H1 (cell line): ENCODE data around the gene ZBTB20. TPM values are rescaled to one million over a fixed set of nuclear protein-coding genes. Genes with fewer than 3 reads are reported as not detected.

Experiments used
- CTCF ChIA-PET: fragments of 300-600 bp; sonication (Branson Sonifier 250); formaldehyde crosslinking; loops from one replicate; lab custom pipeline; 2021; ENCODE audit not compliant: partially characterized antibody; lab: Charles Lee
- POLR2A ChIA-PET: fragments of 300-600 bp; sonication (Branson Sonifier 250); formaldehyde crosslinking; loops from one replicate; lab custom pipeline; 2021; ENCODE audit warnings: inconsistent platforms; ENCODE audit not compliant: partially characterized antibody; lab: Charles Lee
- DNase-seq, 2 experiments: peaks; one replicate each; pipeline versions ENCODE4 v3.0.0 to v3.0.0-alpha.2; 2010 to 2022; ENCODE audit warnings: low spot score in 2 of 2, low read depth in 1 of 2, mixed read lengths in 1 of 2
- FAIRE-seq: peaks from 2 replicates; lab custom pipeline; 2011; peaks lifted over from hg19 to GRCh38; lab: Jason Lieb, UNC
- H2AFZ ChIP-seq: 2 replicates; pipeline ENCODE4 v1.8.1; 2012; ENCODE audit warnings: low read length, inconsistent platforms
- H2AK5ac ChIP-seq: 2 replicates; pipeline ENCODE4 v1.6.1; 2013; ENCODE audit warnings: low read depth, low read length
- H2BK120ac ChIP-seq: replicated peaks from 2 replicates; pipeline ENCODE3; 2013; ENCODE audit warnings: low read depth, low read length, inconsistent platforms
- H2BK12ac ChIP-seq: 2 replicates; pipeline ENCODE4 v1.6.1; 2013; ENCODE audit warnings: low read depth, low read length
- H2BK15ac ChIP-seq: 2 replicates; pipeline ENCODE4 v1.6.1; 2013; ENCODE audit warnings: low read length
- H2BK20ac ChIP-seq: 2 replicates; pipeline ENCODE4 v1.6.1; 2013; ENCODE audit warnings: low read length
- H2BK5ac ChIP-seq: 2 replicates; pipeline ENCODE4 v1.6.1; 2013; ENCODE audit warnings: low read depth, low read length
- H3K14ac ChIP-seq: 2 replicates; pipeline ENCODE4 v1.6.1; 2013; ENCODE audit warnings: inconsistent platforms; ENCODE audit not compliant: insufficient read length
- H3K18ac ChIP-seq: 2 replicates; pipeline ENCODE4 v1.6.1; 2013; ENCODE audit warnings: low read length; ENCODE audit errors: extremely low read depth
- H3K23ac ChIP-seq: 2 replicates; pipeline ENCODE4 v1.6.1; 2013; ENCODE audit warnings: inconsistent platforms; ENCODE audit not compliant: insufficient read length
- H3K23me2 ChIP-seq: 2 replicates; pipeline ENCODE4 v1.6.1; 2013; ENCODE audit warnings: low read depth, low read length
- H3K27ac ChIP-seq: 2 replicates; pipeline ENCODE4 v1.6.1; 2011; ENCODE audit warnings: low read depth, low read length, inconsistent platforms
- H3K27me3 ChIP-seq, 4 experiments: replicated peaks in 1 of 4; 1 replicate in 1 of 4; 2 replicates in 3 of 4; pipeline versions ENCODE4 v1.6.1 to v1.8.1; 2011 to 2013; ENCODE audit warnings: low read length in 3 of 4, mild to moderate bottlenecking in 3 of 4, inconsistent platforms in 2 of 4, mixed read lengths in 2 of 4, moderate library complexity in 1 of 4; ENCODE audit not compliant: control insufficient read depth in 3 of 4, insufficient read depth in 3 of 4; ENCODE audit errors: extremely low read depth in 1 of 4
- H3K36me3 ChIP-seq, 4 experiments: 2 replicates each; pipeline versions ENCODE4 v1.6.1 to v1.8.1; 2011 to 2013; ENCODE audit warnings: mild to moderate bottlenecking in 4 of 4, low read length in 3 of 4, moderate library complexity in 2 of 4, control low read depth in 1 of 4, inconsistent platforms in 1 of 4; ENCODE audit not compliant: insufficient read depth in 4 of 4, control insufficient read depth in 2 of 4
- H3K4ac ChIP-seq: replicated peaks from 2 replicates; pipeline ENCODE3; 2013; ENCODE audit warnings: low read length, low read depth, mixed read lengths, inconsistent platforms; ENCODE audit not compliant: insufficient read length
- H3K4me1 ChIP-seq, 4 experiments: replicated peaks in 1 of 4; 1 replicate in 1 of 4; 2 replicates in 3 of 4; pipeline versions ENCODE4 v1.6.1 to v1.8.1; 2011 to 2013; ENCODE audit warnings: low read length in 3 of 4, inconsistent platforms in 2 of 4, mixed read lengths in 1 of 4; ENCODE audit not compliant: insufficient read depth in 4 of 4, control insufficient read depth in 3 of 4
- H3K4me2 ChIP-seq, 2 experiments: 2 replicates each; pipeline versions ENCODE4 v1.6.1 to v1.8.1; 2011 to 2013; ENCODE audit warnings: low read depth in 2 of 2, low read length in 2 of 2, control low read depth in 1 of 2, inconsistent platforms in 1 of 2, mild to moderate bottlenecking in 1 of 2; ENCODE audit not compliant: insufficient read depth in 1 of 2
- H3K4me3 ChIP-seq, 4 experiments: fragments of 200-600, 300-600 bp in 1 of 4; sonication (generic), shearing (Covaris generic), sonication (Bioruptor Twin) in 1 of 4; 2 replicates each; pipeline versions ENCODE4 v1.5.1 to v1.8.1; 2011 to 2016; ENCODE audit warnings: low read length in 4 of 4, low read depth in 3 of 4, control low read depth in 2 of 4, inconsistent platforms in 2 of 4, mild to moderate bottlenecking in 2 of 4, mixed read lengths in 1 of 4, moderate library complexity in 1 of 4; ENCODE audit not compliant: insufficient read depth in 2 of 4; ENCODE audit errors: extremely low read depth in 1 of 4
- H3K56ac ChIP-seq: replicated peaks from 2 replicates; pipeline ENCODE3; 2013; ENCODE audit warnings: low read depth, mild to moderate bottlenecking, mixed read lengths, low read length, inconsistent platforms; ENCODE audit not compliant: insufficient read length
- H3K79me1 ChIP-seq: 2 replicates; pipeline ENCODE4 v1.6.1; 2013; ENCODE audit warnings: low read depth, low read length, control low read depth
- H3K79me2 ChIP-seq, 2 experiments: 2 replicates each; pipeline versions ENCODE4 v1.6.1 to v1.8.1; 2012 to 2013; ENCODE audit warnings: low read length in 2 of 2, mild to moderate bottlenecking in 2 of 2, inconsistent platforms in 1 of 2; ENCODE audit not compliant: insufficient read depth in 2 of 2, control insufficient read depth in 1 of 2
- H3K9ac ChIP-seq, 4 experiments: replicated peaks in 1 of 4; 1 replicate in 1 of 4; 2 replicates in 3 of 4; pipeline versions ENCODE4 v1.6.1 to v1.8.1; 2011 to 2013; ENCODE audit warnings: low read depth in 3 of 4, low read length in 3 of 4, control low read depth in 2 of 4, mild to moderate bottlenecking in 2 of 4, moderate library complexity in 2 of 4, inconsistent platforms in 1 of 4; ENCODE audit errors: extremely low read depth in 1 of 4
- H3K9me3 ChIP-seq, 2 experiments: 2 replicates each; pipeline versions ENCODE4 v1.6.1 to v1.8.1; 2012 to 2013; ENCODE audit warnings: mild to moderate bottlenecking in 2 of 2, moderate library complexity in 2 of 2, control low read depth in 1 of 2, inconsistent platforms in 1 of 2, low read depth in 1 of 2, low read length in 1 of 2, mixed read lengths in 1 of 2; ENCODE audit not compliant: insufficient read depth in 2 of 2
- H4K20me1 ChIP-seq, 2 experiments: replicated peaks in 1 of 2; 2 replicates each; pipeline versions ENCODE3 to v1.8.1; 2011 to 2013; ENCODE audit warnings: inconsistent platforms in 2 of 2, low read length in 2 of 2, mild to moderate bottlenecking in 1 of 2; ENCODE audit not compliant: insufficient read depth in 2 of 2, control insufficient read depth in 1 of 2
- H4K5ac ChIP-seq: 2 replicates; pipeline ENCODE4 v1.6.1; 2013; ENCODE audit warnings: low read length, low read depth, mixed read lengths, inconsistent platforms; ENCODE audit not compliant: insufficient read length
- H4K8ac ChIP-seq: 2 replicates; pipeline ENCODE4 v1.8.0; 2013; ENCODE audit warnings: mild to moderate bottlenecking, moderate library complexity, low read length, inconsistent platforms; ENCODE audit not compliant: insufficient read depth; ENCODE audit errors: extremely low read depth
- H4K91ac ChIP-seq: replicated peaks from 2 replicates; pipeline ENCODE3; 2013; ENCODE audit warnings: low read length, mixed read lengths, inconsistent platforms; ENCODE audit not compliant: insufficient read length
- GABPA ChIP-seq: IDR thresholded peaks from 2 replicates; pipeline ENCODE4 v1.6.1; 2011; ENCODE audit warnings: mild to moderate bottlenecking, low read length, moderate library complexity, borderline replicate concordance; ENCODE audit not compliant: insufficient read depth
- POLR2A ChIP-seq, 2 experiments: IDR thresholded peaks; 1 replicate in 1 of 2; 2 replicates in 1 of 2; pipeline ENCODE4 v1.6.1; 2011; ENCODE audit warnings: low read depth in 2 of 2, low read length in 2 of 2, mild to moderate bottlenecking in 2 of 2; ENCODE audit errors: control extremely low read depth in 1 of 2
- SIX5 ChIP-seq: IDR thresholded peaks from 2 replicates; pipeline ENCODE4 v1.6.1; 2011; ENCODE audit warnings: mild to moderate bottlenecking, low read depth, low read length
- TEAD4 ChIP-seq: IDR thresholded peaks from 2 replicates; pipeline ENCODE4 v1.6.1; 2012; ENCODE audit warnings: low read depth, low read length, inconsistent platforms, mixed read lengths
- WGBS, 2 experiments: shearing (Covaris generic) in 1 of 2; methylation state at CpG; one replicate each; pipeline versions ENCODE4 v1.1.6 to v1.1.7; 2013 to 2015; ENCODE audit warnings: low lambda C conversion rate in 2 of 2, mixed read lengths in 2 of 2, inconsistent platforms in 1 of 2, low coverage in 1 of 2, missing lambda C conversion rate in 1 of 2; ENCODE audit not compliant: insufficient replicate concordance in 2 of 2, insufficient coverage in 1 of 2, insufficient read length in 1 of 2; ENCODE audit errors: extremely low coverage in 1 of 2, missing lambda C conversion rate in 1 of 2; 5-methylcytosine and 5-hydroxymethylcytosine counted together
- polyA plus RNA-seq, 7 experiments: library from polyadenylated mRNA; depleted of rRNA in 3 of 7; stranded (reverse) in 5 of 7; unstranded in 2 of 7; fragments of >200 nt in 5 of 7; fragments of 200-250 nt in 2 of 7; gene quantifications; 1 replicate in 5 of 7; 2 replicates in 1 of 7; 4 replicates in 1 of 7; pipeline versions ENCODE4 v1.2.1 to v1.2.3, GENCODE V29; 2011 to 2013; ENCODE audit warnings: missing spikeins in 2 of 7, mixed read lengths in 2 of 7
- total RNA-seq: library from RNA; stranded (reverse); fragmentation: NEBNext Ultra II Directional; extraction: Animal tissue kit (Norgen Biotek cat#: 25700); gene quantifications from 2 replicates; pipeline ENCODE4 v1.2.1, GENCODE V29; 2021

The ZBTB20 gene
- total and polyA plus RNA-seq, 2 of the 8 experiments (the other 6 are each of a cell fraction or from before 2014, with no cell fraction given): 0.35 to 1.3 TPM

DNA sequence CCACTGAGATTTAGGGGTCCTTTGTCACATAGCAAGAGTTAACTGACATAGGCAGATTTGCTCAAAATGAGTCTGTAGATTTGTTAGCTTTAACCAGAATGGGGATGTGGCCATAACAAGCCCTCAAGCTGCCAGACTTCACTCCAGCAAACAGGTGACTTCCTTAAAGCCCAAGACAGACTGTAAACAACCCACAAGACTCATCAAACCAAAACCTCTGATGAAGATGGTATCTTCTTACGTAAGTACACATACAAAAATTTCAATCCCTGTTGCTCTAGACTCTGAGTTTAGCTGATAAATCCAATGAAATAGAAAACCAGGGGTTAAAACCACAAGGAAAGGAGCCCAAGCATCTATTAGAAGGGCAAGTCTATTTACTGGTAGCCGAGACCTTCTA is 18.2 kb upstream of the ZBTB20 start:
- no peak overlapping the region for H2BK15ac ChIP-seq
- no peak overlapping the region for H3K56ac ChIP-seq
- H2AFZ ChIP-seq: no peak overlapping the region
- POLR2A ChIA-PET: interaction anchor here (2.0 kb wide), 1 partner anchor 19 kb away, joined by 4 read pairs; the partner anchor contains the start of gene ZBTB20
- no peak overlapping the region for H4K5ac ChIP-seq
- H4K91ac ChIP-seq: no peak overlapping the region
- H2AK5ac ChIP-seq: no peak overlapping the region
- peaks cover 0 to 6% (median 0%) of the 10 kb centered on the region in 4 experiments; a peak in 1 of 7 replicates for H3K4me1 ChIP-seq
- no peak overlapping the region for H3K18ac ChIP-seq
- no peak overlapping the region for H3K23ac ChIP-seq
- H2BK5ac ChIP-seq: no peak overlapping the region
- no peak overlapping the region for H3K4me2 ChIP-seq
- H3K4me3 ChIP-seq: no peak overlapping the region
- no peaks in the 10 kb centered on the region for H3K23me2 ChIP-seq
- no peaks in the 10 kb centered on the region for H3K36me3 ChIP-seq
- H4K20me1 ChIP-seq: no peaks in the 10 kb centered on the region
- no peak overlapping the region for H3K14ac ChIP-seq
- FAIRE-seq: no peak
- TF ChIP-seq POLR2A (IDR thresholded peaks at IDR 0.05; ENCODE audit: control extremely low read depth in 1 of 2, low read depth in 2 of 2, low read length in 2 of 2): no peak
- TF ChIP-seq SIX5: no peak
- no peak for TF ChIP-seq TEAD4
- no peak for TF ChIP-seq GABPA
- TF ChIP-seq, all 59 proteins: peak for 0
- Histone ChIP-seq H3K9me3 (no peaks in the 10 kb centered on the region), H2BK12ac (no peak overlapping the region), H3K27me3 (no peaks in the 10 kb centered on the region), H3K79me1 (no peaks in the 10 kb centered on the region), H2BK120ac (no peak overlapping the region), H3K9ac (no peak overlapping the region), H3K79me2 (no peaks in the 10 kb centered on the region), H4K8ac (no peak overlapping the region), H3K4ac (no peak overlapping the region), H2BK20ac (no peak overlapping the region), H3K27ac (no peak overlapping the region)
- CTCF ChIA-PET: interaction anchor here (1.4 to 1.6 kb wide), 2 partner anchors 85 to 528 kb away, joined by 3 to 4 read pairs; no protein-coding TSS in a partner anchor
- no peak for DNase-seq
- WGBS, 2 experiments: 85% methylated on average over 2 of the region's 2 CpGs; no CpG with 5 or more reads in 1 of the 2 experiments
